IMR-90 (cell line): ENCODE results near the gene ERCC4. TPM values are rescaled to one million over a fixed set of nuclear protein-coding genes. Genes with fewer than 3 reads are reported as not detected.

ENCODE experiments used
- ATAC-seq: fragments of 200-7000 bp; cut with Tn5 transposase; 2 replicates; pipeline ENCODE4 v1.9.1; 2020; ENCODE audit warnings: low read depth, mild to moderate bottlenecking, moderate library complexity
- BruUV-seq: library from RNA; stranded (reverse); fragments of 400-500 nt; replicated peaks from 2 replicates; lab custom pipeline; 2021; lab: Mats Ljungman, UMichigan
- CTCF ChIA-PET: fragments of 300-600 bp; formaldehyde crosslinking; extraction: SDS; loops from one replicate; lab custom pipeline; 2021; ENCODE audit warnings: antibody characterized with exemption; lab: Yijun Ruan, JAX
- POLR2A ChIA-PET: fragments of 300-600 bp; sonication (Branson Sonifier 250); formaldehyde crosslinking; loops from one replicate; lab custom pipeline; 2022; ENCODE audit warnings: antibody characterized with exemption; ENCODE audit not compliant: unreplicated experiment; lab: Charles Lee
- DNase-seq: peaks from one replicate; pipeline ENCODE4 v3.0.0; 2013
- H2AFZ ChIP-seq: replicated peaks from 2 replicates; pipeline ENCODE3; 2013; ENCODE audit warnings: low read length, mild to moderate bottlenecking; ENCODE audit not compliant: poor library complexity
- H2AK5ac ChIP-seq: 2 replicates; pipeline ENCODE4 v1.6.1; 2013; ENCODE audit warnings: low read depth, low read length, inconsistent platforms
- H2AK9ac ChIP-seq: replicated peaks from 2 replicates; pipeline ENCODE3; 2013; ENCODE audit warnings: mild to moderate bottlenecking, low read depth, low read length, moderate library complexity; ENCODE audit not compliant: poor library complexity
- H2BK120ac ChIP-seq: 2 replicates; pipeline ENCODE4 v1.6.1; 2013; ENCODE audit warnings: low read depth, low read length, inconsistent platforms
- H2BK15ac ChIP-seq: 3 replicates; pipeline ENCODE4 v1.6.1; 2013; ENCODE audit warnings: low read depth, low read length, inconsistent platforms
- H2BK20ac ChIP-seq: 2 replicates; pipeline ENCODE4 v1.6.1; 2013; ENCODE audit warnings: low read depth, mild to moderate bottlenecking, inconsistent platforms, low read length, moderate library complexity
- H2BK5ac ChIP-seq: 2 replicates; pipeline ENCODE4 v1.6.1; 2013; ENCODE audit warnings: mild to moderate bottlenecking, low read depth, low read length, inconsistent platforms; ENCODE audit not compliant: poor library complexity, severe bottlenecking
- H3K14ac ChIP-seq: replicated peaks from 2 replicates; pipeline ENCODE4 v1.6.1; 2013; ENCODE audit warnings: low read depth, low read length, inconsistent platforms
- H3K18ac ChIP-seq: 2 replicates; pipeline ENCODE4 v1.6.1; 2013; ENCODE audit warnings: low read depth, low read length, control low read depth
- H3K23ac ChIP-seq: 2 replicates; pipeline ENCODE4 v1.6.1; 2013; ENCODE audit warnings: low read depth, low read length, inconsistent platforms
- H3K27ac ChIP-seq: 2 replicates; pipeline ENCODE4 v1.5.1; 2013; ENCODE audit warnings: mild to moderate bottlenecking, control low read depth, low read length; ENCODE audit not compliant: insufficient read depth
- H3K27me3 ChIP-seq: 2 replicates; pipeline ENCODE4 v1.6.1; 2013; ENCODE audit warnings: low read length; ENCODE audit not compliant: control insufficient read depth, insufficient read depth
- H3K36me3 ChIP-seq: 2 replicates; pipeline ENCODE4 v1.6.1; 2013; ENCODE audit warnings: low read length, mixed read lengths; ENCODE audit not compliant: control insufficient read depth, insufficient read depth
- H3K4ac ChIP-seq: 2 replicates; pipeline ENCODE4 v1.6.1; 2013; ENCODE audit warnings: low read depth, low read length, inconsistent platforms
- H3K4me1 ChIP-seq: 2 replicates; pipeline ENCODE4 v1.6.1; 2013; ENCODE audit warnings: low read length, mixed read lengths; ENCODE audit not compliant: control insufficient read depth, insufficient read depth
- H3K4me2 ChIP-seq: 2 replicates; pipeline ENCODE4 v1.6.1; 2013; ENCODE audit warnings: low read depth, mild to moderate bottlenecking, control low read depth, low read length, moderate library complexity
- H3K4me3 ChIP-seq: 2 replicates; pipeline ENCODE4 v1.5.1; 2013; ENCODE audit warnings: low read depth, mild to moderate bottlenecking, control low read depth, low read length, moderate library complexity; ENCODE audit not compliant: insufficient read depth
- H3K56ac ChIP-seq: 2 replicates; pipeline ENCODE4 v1.6.1; 2013; ENCODE audit warnings: low read length, inconsistent platforms; ENCODE audit not compliant: insufficient read depth; ENCODE audit errors: extremely low read depth
- H3K79me1 ChIP-seq, 2 experiments: 2 replicates each; pipeline ENCODE4 v1.6.1; 2013; ENCODE audit warnings: low read length in 2 of 2, inconsistent platforms in 1 of 2, low read depth in 1 of 2
- H3K9ac ChIP-seq: 2 replicates; pipeline ENCODE4 v1.6.1; 2013; ENCODE audit warnings: low read depth, low read length, control low read depth
- H3K9me1 ChIP-seq: 2 replicates; pipeline ENCODE4 v1.6.1; 2013; ENCODE audit warnings: low read length, inconsistent platforms; ENCODE audit not compliant: insufficient read depth
- H3K9me3 ChIP-seq: 2 replicates; pipeline ENCODE4 v1.6.1; 2013; ENCODE audit warnings: low read length; ENCODE audit not compliant: control insufficient read depth, insufficient read depth
- H4K20me1 ChIP-seq: 2 replicates; pipeline ENCODE4 v1.6.1; 2013; ENCODE audit warnings: low read length, inconsistent platforms; ENCODE audit not compliant: insufficient read depth
- H4K5ac ChIP-seq: 2 replicates; pipeline ENCODE4 v1.6.1; 2013; ENCODE audit warnings: mild to moderate bottlenecking, low read depth, low read length, control low read depth
- H4K8ac ChIP-seq, 2 experiments: 2 replicates each; pipeline ENCODE4 v1.6.1; 2013; ENCODE audit warnings: low read depth in 2 of 2, low read length in 2 of 2, control low read depth in 1 of 2, inconsistent platforms in 1 of 2
- H4K91ac ChIP-seq: 2 replicates; pipeline ENCODE4 v1.6.1; 2013; ENCODE audit warnings: low read depth, low read length, inconsistent platforms; ENCODE audit not compliant: insufficient read depth
- CHD1 ChIP-seq: IDR thresholded peaks from 2 replicates; pipeline ENCODE4 v1.6.1; 2012; ENCODE audit warnings: low read depth, low read length, improper control_type of control experiment
- FOS ChIP-seq: fragments of 150-350 bp; IDR thresholded peaks from 2 replicates; pipeline ENCODE4 v1.6.1; 2016; ENCODE audit warnings: low read depth, low read length
- WGBS, 2 experiments: methylation state at CpG; one replicate each; pipeline versions ENCODE4 v1.1.5 to v1.1.7; 2013; ENCODE audit warnings: missing lambda C conversion rate in 2 of 2; ENCODE audit not compliant: insufficient read length in 1 of 2; ENCODE audit errors: extremely low coverage in 2 of 2; 5-methylcytosine and 5-hydroxymethylcytosine counted together
- dilution Hi-C: fragments of 300-500 bp; cut with HindIII; formaldehyde crosslinking; loops from one replicate; pipeline ENCODE4 v1.14.3; 2018; ENCODE audit warnings: low sequenced_read_pairs; ENCODE audit not compliant: unreplicated experiment
- in situ Hi-C: fragments of 300-500 bp; cut with MboI; formaldehyde crosslinking; loops from 3 replicates; pipeline ENCODE4 v1.14.3; 2019; ENCODE audit warnings: low sequenced_read_pairs, inconsistent platforms, mixed read lengths
- intact Hi-C: fragments of 100-400 bp; cut with micrococcal nuclease; formaldehyde crosslinking; loops from 2 replicates; pipeline ENCODE4 v1.10.0; 2022
- polyA plus RNA-seq, 3 experiments: library from polyadenylated mRNA; depleted of rRNA; stranded (reverse); fragments of >200 nt; gene quantifications; 2 replicates each; pipeline ENCODE4 v1.2.3, GENCODE V29; 2012; ENCODE audit warnings: low replicate concordance in 1 of 3
- total RNA-seq: library from RNA; depleted of rRNA; stranded (reverse); fragments of >200 nt; gene quantifications from 2 replicates; pipeline ENCODE4 v1.2.3, GENCODE V29; 2012

Gene ERCC4
- total and polyA plus RNA-seq, 2 of the 4 experiments (the other 2 are of a cell fraction): 2.9 to 19.2 TPM

GRCh38 chr16:13875614-13876284 is 44.2 kb upstream of the ERCC4 start:
- no peak overlapping the region for H2BK5ac ChIP-seq
- BruUV-seq: no TSS peak
- H3K9me3 ChIP-seq: no peaks in the 10 kb centered on the region
- in situ Hi-C loops (loop anchor here (25.0 kb wide), 1 partner anchor 1413 kb away; no protein-coding TSS in a partner anchor), intact Hi-C loops (no loop called here), dilution Hi-C loops (no loop called here)
- no peaks in the 10 kb centered on the region for H4K20me1 ChIP-seq
- POLR2A ChIA-PET: no interaction called here
- no peak overlapping the region for H4K91ac ChIP-seq
- no peak overlapping the region for H2AK5ac ChIP-seq
- H3K36me3 ChIP-seq: no peaks in the 10 kb centered on the region
- H2BK120ac ChIP-seq: no peak overlapping the region
- no peak overlapping the region for H3K14ac ChIP-seq
- TF ChIP-seq CHD1 (no peak), FOS (no peak)
- H4K8ac ChIP-seq: no peak overlapping the region
- H4K5ac ChIP-seq: no peak overlapping the region
- H3K4me3 ChIP-seq: no peak overlapping the region
- no peak overlapping the region for H3K23ac ChIP-seq
- no peaks in the 10 kb centered on the region for H3K79me1 ChIP-seq
- no peak for ATAC-seq
- no peak overlapping the region for H3K27ac ChIP-seq
- DNase-seq: no peak
- no peak overlapping the region for H2AK9ac ChIP-seq
- no peak overlapping the region for H3K18ac ChIP-seq
- no peak overlapping the region for H2BK15ac ChIP-seq
- CTCF ChIA-PET: no interaction called here
- H3K9ac ChIP-seq: no peak overlapping the region
- H3K4me2 ChIP-seq: no peak overlapping the region
- WGBS, 2 experiments: no CpG with 5 or more reads among the region's 5 CpGs
- no peaks in the 10 kb centered on the region for H3K9me1 ChIP-seq
- no peaks in the 10 kb centered on the region for H3K27me3 ChIP-seq
- no peak overlapping the region for H3K56ac ChIP-seq
- H2BK20ac ChIP-seq: no peak overlapping the region
- H3K4ac ChIP-seq: no peak overlapping the region
- H3K4me1 ChIP-seq: no peaks in the 10 kb centered on the region
- no peak overlapping the region for H2AFZ ChIP-seq
